ENCODE results near the gene PXMP4. TPM values are rescaled to one million over a fixed set of nuclear protein-coding genes. Genes with fewer than 3 reads are reported as not detected.

The PXMP4 gene
- total and polyA plus RNA-seq, 5 donors from 2014 or later = 5.3 to 14.5 (median 11.4) TPM

GRCh38 chr20:33724439-33725094, 4.5 kb upstream of the PXMP4 start:
- DNase-seq (no peak), ATAC-seq (ENCODE audit: low read depth in 2 of 2) (no peak)
- Mint-ChIP-seq H3K36me3 (peaks cover 3% of the 10 kb centered on the region), H3K9me3 (peaks cover 0 to 3% (median 0%) of the 10 kb centered on the region in 7 donors), H3K4me1 (peaks cover 4 to 12% (median 6%) of the 10 kb centered on the region in 4 donors), H3K27me3 (no peaks in the 10 kb centered on the region), H3K27ac (peak overlapping the region in 1 of 3 donors; percentile 32), H3K4me3 (no peak overlapping the region)
- Histone ChIP-seq H3K9me3 (ENCODE audit: control insufficient read depth in 2 of 2, low read length in 2 of 2) (no peaks in the 10 kb centered on the region), H3K27ac (ENCODE audit: insufficient read depth, low read length, poor library complexity, severe bottlenecking) (no peak overlapping the region), H3K4me1 (ENCODE audit: control insufficient read depth, insufficient read depth, low read length, poor library complexity, severe bottlenecking) (peaks cover 4% of the 10 kb centered on the region), H3K27me3 (ENCODE audit: control insufficient read depth, insufficient read depth, low read length) (no peaks in the 10 kb centered on the region), H3K4me3 (ENCODE audit: low read depth, low read length) (no peak overlapping the region), H3K36me3 (ENCODE audit: control insufficient read depth, insufficient read depth, low read length) (no peaks in the 10 kb centered on the region)

GRCh38 chr20:33721391-33722140, 1.5 kb upstream of the PXMP4 start:
- Mint-ChIP-seq H3K4me3 (peak overlapping the region; percentile 31 to 92 (median 80)), H3K4me1 (peaks cover 4 to 30% (median 13%) of the 10 kb centered on the region in 4 donors), H3K27me3 (no peaks in the 10 kb centered on the region), H3K9me3 (peaks cover 0 to 3% (median 0%) of the 10 kb centered on the region in 7 donors), H3K36me3 (peaks cover 3% of the 10 kb centered on the region), H3K27ac (peak overlapping the region in 2 of 3 donors; percentile 82 to 84)
- H3K27ac ChIP-seq (ENCODE audit: insufficient read depth, low read length, poor library complexity, severe bottlenecking) = no peak overlapping the region
- ATAC-seq (ENCODE audit: low read depth in 2 of 2) = no peak
- no peak overlapping the region for H3K4me3 ChIP-seq (ENCODE audit: low read depth, low read length)
- H3K27me3 ChIP-seq (ENCODE audit: control insufficient read depth, insufficient read depth, low read length) = no peaks in the 10 kb centered on the region
- H3K4me1 ChIP-seq (ENCODE audit: control insufficient read depth, insufficient read depth, low read length, poor library complexity, severe bottlenecking) = peaks cover 12% of the 10 kb centered on the region
- DNase-seq = no peak
- H3K36me3 ChIP-seq (ENCODE audit: control insufficient read depth, insufficient read depth, low read length) = no peaks in the 10 kb centered on the region
- no peaks in the 10 kb centered on the region for H3K9me3 ChIP-seq (ENCODE audit: control insufficient read depth in 2 of 2, low read length in 2 of 2)

DNA sequence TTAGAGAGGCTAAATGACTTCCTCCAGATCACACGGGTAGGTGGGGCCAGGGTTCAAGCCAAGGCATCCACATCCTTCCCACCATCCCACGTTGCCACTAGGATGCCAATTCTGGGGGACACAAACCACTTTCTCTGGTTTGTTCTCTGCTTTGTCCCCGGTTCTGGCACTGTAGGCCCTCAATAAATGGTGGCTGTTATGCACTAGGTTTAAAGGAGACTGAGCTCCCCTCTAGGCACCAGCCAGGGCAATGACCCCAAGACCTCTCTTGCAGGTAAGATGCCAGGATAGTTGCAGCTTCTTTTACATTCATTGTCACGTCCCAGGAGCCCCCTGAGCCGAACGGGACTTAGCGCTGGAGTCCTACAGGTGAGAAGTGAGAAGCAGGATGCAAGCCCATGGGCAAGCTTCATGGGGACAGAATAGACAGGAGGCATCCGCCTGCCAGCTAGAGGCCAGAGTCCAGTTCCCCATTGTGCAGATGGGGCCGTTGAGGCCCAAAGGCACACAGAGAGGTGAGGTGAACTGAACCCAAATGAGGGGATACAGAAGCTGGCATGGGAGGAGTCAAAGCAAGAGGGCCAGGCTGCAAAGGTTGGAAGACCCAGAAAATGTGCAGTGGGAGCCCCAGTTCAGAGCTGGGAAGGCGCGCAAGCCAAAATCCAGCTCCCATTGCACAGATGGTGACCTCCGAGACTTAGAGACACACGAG, 677 bp downstream of the PXMP4 start:
- peak overlapping the region; percentile 86 for H3K4me3 ChIP-seq (ENCODE audit: low read depth, low read length)
- Mint-ChIP-seq H3K4me1 (peaks cover 4 to 30% (median 19%) of the 10 kb centered on the region in 4 donors), H3K4me3 (peak overlapping the region; percentile 76 to 91 (median 86)), H3K27me3 (no peaks in the 10 kb centered on the region), H3K9me3 (peaks cover 0 to 3% (median 0%) of the 10 kb centered on the region in 7 donors), H3K27ac (peak overlapping the region; percentile 84 to 95 (median 87)), H3K36me3 (peaks cover 8% of the 10 kb centered on the region)
- H3K9me3 ChIP-seq (ENCODE audit: control insufficient read depth in 2 of 2, low read length in 2 of 2) = no peaks in the 10 kb centered on the region
- H3K27ac ChIP-seq (ENCODE audit: insufficient read depth, low read length, poor library complexity, severe bottlenecking) = peak overlapping the region; percentile 71
- DNase-seq (no peak), ATAC-seq (ENCODE audit: low read depth in 2 of 2) (no peak)
- H3K4me1 ChIP-seq (ENCODE audit: control insufficient read depth, insufficient read depth, low read length, poor library complexity, severe bottlenecking) = peaks cover 12% of the 10 kb centered on the region
- no peaks in the 10 kb centered on the region for H3K27me3 ChIP-seq (ENCODE audit: control insufficient read depth, insufficient read depth, low read length)
- H3K36me3 ChIP-seq (ENCODE audit: control insufficient read depth, insufficient read depth, low read length) = no peaks in the 10 kb centered on the region

GRCh38 chr20:33716498-33716897, 3.6 kb downstream of the PXMP4 start:
- Histone ChIP-seq H3K4me3 (ENCODE audit: low read depth, low read length) (no peak overlapping the region), H3K9me3 (ENCODE audit: control insufficient read depth in 2 of 2, low read length in 2 of 2) (no peaks in the 10 kb centered on the region), H3K27me3 (ENCODE audit: control insufficient read depth, insufficient read depth, low read length) (no peaks in the 10 kb centered on the region), H3K4me1 (ENCODE audit: control insufficient read depth, insufficient read depth, low read length, poor library complexity, severe bottlenecking) (peaks cover 12% of the 10 kb centered on the region), H3K27ac (ENCODE audit: insufficient read depth, low read length, poor library complexity, severe bottlenecking) (no peak overlapping the region), H3K36me3 (ENCODE audit: control insufficient read depth, insufficient read depth, low read length) (peaks cover 19% of the 10 kb centered on the region)
- Mint-ChIP-seq H3K36me3 (peaks cover 26% of the 10 kb centered on the region), H3K27ac (no peak overlapping the region), H3K4me1 (peaks cover 4 to 37% (median 21%) of the 10 kb centered on the region in 4 donors), H3K9me3 (peaks cover 0 to 3% (median 0%) of the 10 kb centered on the region in 7 donors), H3K4me3 (no peak overlapping the region), H3K27me3 (no peaks in the 10 kb centered on the region)
- DNase-seq (no peak), ATAC-seq (ENCODE audit: low read depth in 2 of 2) (no peak)

DNA sequence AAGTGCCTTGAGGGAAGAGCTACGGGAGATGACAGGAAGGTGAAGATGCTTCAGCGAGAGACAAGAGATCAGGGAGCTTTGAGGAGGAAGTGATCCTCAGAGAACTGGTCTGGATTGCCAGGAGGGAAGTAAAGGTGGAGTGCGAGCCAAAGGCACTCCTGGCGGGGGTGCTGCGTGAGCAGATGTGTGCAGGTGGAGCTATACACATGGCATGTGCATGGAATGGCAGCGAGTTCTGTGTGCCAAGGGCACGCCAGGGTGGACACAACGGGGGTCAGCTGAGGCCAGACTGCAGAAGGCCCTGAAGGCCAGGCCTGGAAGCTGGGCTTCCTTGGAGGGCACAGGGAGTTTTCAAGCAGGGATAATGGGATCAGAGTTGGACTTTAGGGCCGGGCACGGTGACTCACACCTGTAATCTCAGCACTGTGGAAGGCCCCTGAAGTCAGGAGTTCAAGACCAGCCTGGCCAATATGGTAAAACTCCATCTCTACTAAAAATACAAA, 6.2 kb downstream of the PXMP4 start:
- Histone ChIP-seq H3K36me3 (ENCODE audit: control insufficient read depth, insufficient read depth, low read length) (peaks cover 30% of the 10 kb centered on the region), H3K4me1 (ENCODE audit: control insufficient read depth, insufficient read depth, low read length, poor library complexity, severe bottlenecking) (peaks cover 1% of the 10 kb centered on the region), H3K27ac (ENCODE audit: insufficient read depth, low read length, poor library complexity, severe bottlenecking) (no peak overlapping the region), H3K9me3 (ENCODE audit: control insufficient read depth in 2 of 2, low read length in 2 of 2) (no peaks in the 10 kb centered on the region), H3K4me3 (ENCODE audit: low read depth, low read length) (no peak overlapping the region), H3K27me3 (ENCODE audit: control insufficient read depth, insufficient read depth, low read length) (no peaks in the 10 kb centered on the region)
- Mint-ChIP-seq H3K9me3 (peaks cover 0 to 1% (median 0%) of the 10 kb centered on the region in 7 donors), H3K4me1 (peaks cover 5 to 26% (median 17%) of the 10 kb centered on the region in 4 donors), H3K27ac (peak overlapping the region in 1 of 3 donors; percentile 2), H3K36me3 (peaks cover 33% of the 10 kb centered on the region), H3K4me3 (no peak overlapping the region), H3K27me3 (no peaks in the 10 kb centered on the region)
- DNase-seq = no peak
- ATAC-seq (ENCODE audit: low read depth in 2 of 2) = no peak

DNA sequence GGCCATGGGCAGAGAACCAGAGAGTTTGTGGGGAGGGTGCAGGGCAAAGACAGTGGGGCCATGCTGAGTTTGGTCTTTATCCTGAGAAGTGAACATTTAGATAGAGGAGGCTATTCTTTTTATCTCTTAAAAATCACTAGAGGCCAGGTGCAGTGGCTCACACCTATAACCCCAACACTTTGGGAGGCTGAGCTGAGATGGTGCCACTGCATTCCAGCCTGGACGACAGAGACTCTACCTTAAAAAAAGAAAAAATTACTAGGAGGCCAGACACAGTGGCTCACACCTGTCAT, 8.7 kb downstream of the PXMP4 start:
- DNase-seq = no peak
- Mint-ChIP-seq H3K4me3 (no peak overlapping the region), H3K27ac (peak overlapping the region in 1 of 3 donors; percentile 59), H3K27me3 (no peaks in the 10 kb centered on the region), H3K4me1 (peaks cover 4 to 17% (median 10%) of the 10 kb centered on the region in 4 donors), H3K36me3 (peaks cover 34% of the 10 kb centered on the region), H3K9me3 (peaks cover 0 to 1% (median 0%) of the 10 kb centered on the region in 7 donors)
- Histone ChIP-seq H3K4me1 (ENCODE audit: control insufficient read depth, insufficient read depth, low read length, poor library complexity, severe bottlenecking) (no peaks in the 10 kb centered on the region), H3K27me3 (ENCODE audit: control insufficient read depth, insufficient read depth, low read length) (no peaks in the 10 kb centered on the region), H3K36me3 (ENCODE audit: control insufficient read depth, insufficient read depth, low read length) (peaks cover 41% of the 10 kb centered on the region), H3K9me3 (ENCODE audit: control insufficient read depth in 2 of 2, low read length in 2 of 2) (no peaks in the 10 kb centered on the region), H3K4me3 (ENCODE audit: low read depth, low read length) (no peak overlapping the region), H3K27ac (ENCODE audit: insufficient read depth, low read length, poor library complexity, severe bottlenecking) (no peak overlapping the region)
- ATAC-seq (ENCODE audit: low read depth in 2 of 2) = no peak

DNA sequence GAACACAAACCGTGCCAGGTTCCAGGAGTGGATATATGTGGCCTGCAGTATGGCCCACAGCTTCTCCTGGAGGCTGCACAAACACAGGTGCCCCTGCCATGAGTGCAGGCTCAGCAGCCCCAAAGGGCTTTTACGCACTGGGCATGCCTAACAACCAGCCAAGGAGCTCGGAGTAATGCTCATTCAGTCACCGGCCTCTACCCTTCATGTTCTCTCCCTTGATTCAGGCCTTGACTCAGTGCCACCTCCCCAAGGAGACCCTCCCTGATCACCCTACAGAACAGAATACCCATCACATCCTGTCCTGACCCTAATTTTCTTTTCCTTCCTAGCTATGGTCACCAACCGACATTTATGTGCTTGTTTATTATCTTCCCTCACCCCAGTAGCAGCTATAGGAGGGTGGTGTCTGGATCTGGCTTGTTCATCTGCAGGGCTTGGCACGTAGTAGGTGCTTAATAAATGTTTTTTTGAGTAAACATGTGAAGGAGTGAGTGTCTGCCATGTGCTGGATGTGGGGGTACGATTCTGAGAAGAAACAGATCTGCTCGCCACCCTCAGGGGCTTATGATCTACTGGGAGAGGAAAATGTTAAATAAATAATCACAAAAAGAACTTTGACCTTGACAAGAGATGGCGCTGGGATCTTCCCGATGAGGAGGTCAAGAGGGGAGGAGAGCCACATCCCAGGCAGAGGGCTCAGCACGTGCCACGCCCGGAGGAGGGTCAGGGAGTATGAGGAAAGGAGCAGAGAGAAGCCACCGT, 9.2 kb downstream of the PXMP4 start:
- peaks cover 41% of the 10 kb centered on the region for H3K36me3 ChIP-seq (ENCODE audit: control insufficient read depth, insufficient read depth, low read length)
- H3K4me3 Mint-ChIP-seq = no peak overlapping the region
- H3K27ac Mint-ChIP-seq = peak overlapping the region in 1 of 3 donors; percentile 33
- peaks cover 0 to 15% (median 8%) of the 10 kb centered on the region in 4 donors for H3K4me1 Mint-ChIP-seq
- H3K9me3 ChIP-seq (ENCODE audit: control insufficient read depth in 2 of 2, low read length in 2 of 2) = no peaks in the 10 kb centered on the region
- no peaks in the 10 kb centered on the region for H3K27me3 Mint-ChIP-seq
- no peaks in the 10 kb centered on the region for H3K4me1 ChIP-seq (ENCODE audit: control insufficient read depth, insufficient read depth, low read length, poor library complexity, severe bottlenecking)
- DNase-seq = no peak
- H3K27me3 ChIP-seq (ENCODE audit: control insufficient read depth, insufficient read depth, low read length) = no peaks in the 10 kb centered on the region
- H3K4me3 ChIP-seq (ENCODE audit: low read depth, low read length) = no peak overlapping the region
- ATAC-seq (ENCODE audit: low read depth in 2 of 2) = no peak
- peaks cover 30% of the 10 kb centered on the region for H3K36me3 Mint-ChIP-seq
- H3K9me3 Mint-ChIP-seq = peaks cover 0 to 1% (median 0%) of the 10 kb centered on the region in 7 donors
- no peak overlapping the region for H3K27ac ChIP-seq (ENCODE audit: insufficient read depth, low read length, poor library complexity, severe bottlenecking)
